Measurements from ENCODE around the gene TEX51.

TEX51 gene

GRCh38 chr2:126898636-126899035, at the start of gene TEX51:
Gene TEX51 (plus strand): TSS chr2:126898890. CDS start chr2:126898919, 29 bp downstream.
- no peak within 1 kb of the TSS for H3K4me3 ChIP-seq (ENCODE audit: control insufficient read depth, low read depth, low read length)
- no peak for DNase-seq (ENCODE audit: low read depth)
- no peak for TF ChIP-seq CTCF (conservative IDR thresholded peaks at IDR 0.05; ENCODE audit: control insufficient read depth, insufficient read depth, low read depth, low read length)

GRCh38 chr2:126849054-126849453, 49.6 kb upstream of the TEX51 start:
- DNase-seq (ENCODE audit: low read depth), result no peak
- no peak for TF ChIP-seq CTCF (conservative IDR thresholded peaks at IDR 0.05; ENCODE audit: control insufficient read depth, insufficient read depth, low read depth, low read length)
- no peak overlapping the region for H3K4me3 ChIP-seq (ENCODE audit: control insufficient read depth, low read depth, low read length)

- no peak overlapping the region for H3K4me3 ChIP-seq (ENCODE audit: control insufficient read depth, low read depth, low read length)
- no peak for DNase-seq (ENCODE audit: low read depth)
- no peak for TF ChIP-seq CTCF (conservative IDR thresholded peaks at IDR 0.05; ENCODE audit: control insufficient read depth, insufficient read depth, low read depth, low read length)
These were observed 49.2 kb upstream of the TEX51 start for GRCh38 chr2:126849486-126849885.

- DNase-seq (ENCODE audit: low read depth), result no peak
- no peak overlapping the region for H3K4me3 ChIP-seq (ENCODE audit: control insufficient read depth, low read depth, low read length)
- no peak for TF ChIP-seq CTCF (conservative IDR thresholded peaks at IDR 0.05; ENCODE audit: control insufficient read depth, insufficient read depth, low read depth, low read length)
These were observed 48.6 kb upstream of the TEX51 start for GRCh38 chr2:126849991-126850535.

- TF ChIP-seq CTCF (conservative IDR thresholded peaks at IDR 0.05; ENCODE audit: control insufficient read depth, insufficient read depth, low read depth, low read length), result no peak
- DNase-seq (ENCODE audit: low read depth), result no peak
- H3K4me3 ChIP-seq (ENCODE audit: control insufficient read depth, low read depth, low read length), result no peak overlapping the region
These were observed 47.8 kb upstream of the TEX51 start for GRCh38 chr2:126850940-126851339.

GRCh38 chr2:126851756-126852155, 46.9 kb upstream of the TEX51 start:
- no peak overlapping the region for H3K4me3 ChIP-seq (ENCODE audit: control insufficient read depth, low read depth, low read length)
- DNase-seq (ENCODE audit: low read depth), result no peak
- TF ChIP-seq CTCF (conservative IDR thresholded peaks at IDR 0.05; ENCODE audit: control insufficient read depth, insufficient read depth, low read depth, low read length), result no peak

- no peak overlapping the region for H3K4me3 ChIP-seq (ENCODE audit: control insufficient read depth, low read depth, low read length)
- TF ChIP-seq CTCF (conservative IDR thresholded peaks at IDR 0.05; ENCODE audit: control insufficient read depth, insufficient read depth, low read depth, low read length), result no peak
- DNase-seq (ENCODE audit: low read depth), result no peak
These were observed 46.3 kb upstream of the TEX51 start for GRCh38 chr2:126852361-126852760.
